ENCODE results near the gene LARP4B. TPM values are rescaled to one million over a fixed set of nuclear protein-coding genes. Genes with fewer than 3 reads are reported as not detected.

LARP4B gene
- total and polyA plus RNA-seq, 7 donors: 16.6 to 88.3 (median 66.6) TPM

GRCh38 chr10:844552-844951, 87.0 kb downstream of the LARP4B start:
- ATAC-seq: no peak
- H3K27ac ChIP-seq: no peak overlapping the region
- H3K9me3 ChIP-seq: no peaks in the 10 kb centered on the region
- TF ChIP-seq CTCF (IDR thresholded peaks at IDR 0.05): no peak
- H3K4me1 ChIP-seq: no peaks in the 10 kb centered on the region
- H3K27me3 ChIP-seq (ENCODE audit: insufficient read depth in 3 of 3, low read length in 2 of 3): no peaks in the 10 kb centered on the region
- intact Hi-C loops (cut with DNase I): no loop called here
- H3K4me3 ChIP-seq: no peak overlapping the region
- DNase-seq: peak in 1 of 2 donors; percentile 44
- WGBS, 3 donors: 73 to 76% (median 74%) methylated on average over 8 of the region's 8 CpGs
- H3K36me3 ChIP-seq (ENCODE audit: insufficient read depth in 1 of 2, low read depth in 1 of 2): peaks cover 0 to 54% of the 10 kb centered on the region in 2 donors

DNA sequence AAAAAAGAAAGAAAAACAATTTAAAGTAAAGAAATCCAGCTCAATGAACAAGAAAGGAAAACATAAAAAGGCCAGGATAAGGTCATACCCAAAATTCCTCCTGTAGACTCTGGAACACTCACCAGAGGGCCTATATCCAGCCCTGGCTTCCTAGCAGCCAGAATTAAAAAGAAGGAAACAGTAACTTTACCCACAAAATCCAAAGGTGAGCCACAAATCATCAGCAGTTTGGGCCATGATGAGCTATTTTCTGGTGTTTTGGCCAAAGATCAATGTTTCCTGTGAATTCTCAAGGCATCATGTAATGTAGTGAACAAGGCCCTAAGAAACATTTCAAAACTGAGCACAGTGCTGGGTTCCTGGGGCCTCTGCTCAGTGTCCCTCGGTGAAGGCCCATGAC, 87.8 kb downstream of the LARP4B start:
- Histone ChIP-seq H3K36me3 (ENCODE audit: insufficient read depth in 1 of 2, low read depth in 1 of 2) (peaks cover 0 to 62% of the 10 kb centered on the region in 2 donors), H3K4me1 (no peaks in the 10 kb centered on the region), H3K9me3 (no peaks in the 10 kb centered on the region), H3K27ac (no peak overlapping the region), H3K4me3 (no peak overlapping the region), H3K27me3 (ENCODE audit: insufficient read depth in 3 of 3, low read length in 2 of 3) (no peaks in the 10 kb centered on the region)
- DNase-seq: no peak
- WGBS, 3 donors: 98 to 100% (median 100%) methylated on average over 1 of the region's 1 CpG
- intact Hi-C loops (cut with DNase I): no loop called here
- no peak for ATAC-seq
- no peak for TF ChIP-seq CTCF (IDR thresholded peaks at IDR 0.05)

DNA sequence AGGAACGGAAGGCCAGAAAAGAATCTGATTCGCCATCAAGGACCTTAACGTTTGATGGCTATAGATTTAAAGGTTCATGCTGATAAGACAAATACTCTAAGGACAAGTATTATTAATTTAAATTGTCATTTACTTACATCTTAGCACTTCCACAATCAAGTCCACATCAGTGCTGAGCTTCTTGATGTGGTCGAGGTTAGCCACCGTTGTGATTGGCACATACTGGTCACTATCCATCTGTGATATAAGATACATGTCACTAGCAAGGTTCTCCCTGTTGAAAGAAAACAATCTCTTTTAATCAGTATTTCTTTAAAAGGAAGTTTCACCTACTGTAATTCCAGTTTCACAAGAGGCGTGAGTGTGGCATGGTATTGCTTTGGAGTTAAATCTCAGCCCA, 88.7 kb downstream of the LARP4B start:
- Histone ChIP-seq H3K4me3 (no peak overlapping the region), H3K27ac (no peak overlapping the region), H3K4me1 (no peaks in the 10 kb centered on the region), H3K9me3 (no peaks in the 10 kb centered on the region), H3K27me3 (ENCODE audit: insufficient read depth in 3 of 3, low read length in 2 of 3) (no peaks in the 10 kb centered on the region), H3K36me3 (ENCODE audit: insufficient read depth in 1 of 2, low read depth in 1 of 2) (peaks cover 0 to 65% of the 10 kb centered on the region in 2 donors)
- DNase-seq: no peak
- no peak for ATAC-seq
- intact Hi-C loops (cut with DNase I): no loop called here
- WGBS, 3 donors: 91 to 95% (median 93%) methylated on average over 6 of the region's 6 CpGs
- TF ChIP-seq CTCF (IDR thresholded peaks at IDR 0.05): no peak

DNA sequence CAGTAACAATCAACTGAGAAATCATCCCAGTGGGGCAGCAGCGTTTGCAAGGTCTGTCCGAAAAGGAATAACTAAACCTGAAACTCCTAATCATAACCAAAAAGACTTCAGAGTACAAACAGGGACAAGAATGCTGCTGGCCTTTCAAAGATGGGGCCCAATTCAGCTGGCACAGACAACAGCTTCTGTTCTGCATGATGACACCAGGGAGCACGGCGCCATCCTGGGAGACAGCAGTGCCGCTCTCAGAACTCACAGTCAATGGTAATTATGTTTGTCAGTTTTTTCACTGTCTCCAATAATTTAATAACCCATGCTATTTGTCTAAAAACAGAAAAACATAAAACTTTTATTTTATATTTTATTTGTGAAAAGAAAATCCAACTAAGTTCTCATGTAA, 90.0 kb downstream of the LARP4B start:
- Histone ChIP-seq H3K4me1 (no peaks in the 10 kb centered on the region), H3K27ac (no peak overlapping the region), H3K36me3 (ENCODE audit: insufficient read depth in 1 of 2, low read depth in 1 of 2) (peaks cover 0 to 72% of the 10 kb centered on the region in 2 donors), H3K4me3 (no peak overlapping the region), H3K9me3 (no peaks in the 10 kb centered on the region), H3K27me3 (ENCODE audit: insufficient read depth in 3 of 3, low read length in 2 of 3) (no peaks in the 10 kb centered on the region)
- ATAC-seq (no peak), DNase-seq (no peak)
- 95 to 98% (median 97%) methylated on average over 5 of the region's 5 CpGs for WGBS, 3 donors
- intact Hi-C loops (cut with DNase I): no loop called here
- no peak for TF ChIP-seq CTCF (IDR thresholded peaks at IDR 0.05)

DNA sequence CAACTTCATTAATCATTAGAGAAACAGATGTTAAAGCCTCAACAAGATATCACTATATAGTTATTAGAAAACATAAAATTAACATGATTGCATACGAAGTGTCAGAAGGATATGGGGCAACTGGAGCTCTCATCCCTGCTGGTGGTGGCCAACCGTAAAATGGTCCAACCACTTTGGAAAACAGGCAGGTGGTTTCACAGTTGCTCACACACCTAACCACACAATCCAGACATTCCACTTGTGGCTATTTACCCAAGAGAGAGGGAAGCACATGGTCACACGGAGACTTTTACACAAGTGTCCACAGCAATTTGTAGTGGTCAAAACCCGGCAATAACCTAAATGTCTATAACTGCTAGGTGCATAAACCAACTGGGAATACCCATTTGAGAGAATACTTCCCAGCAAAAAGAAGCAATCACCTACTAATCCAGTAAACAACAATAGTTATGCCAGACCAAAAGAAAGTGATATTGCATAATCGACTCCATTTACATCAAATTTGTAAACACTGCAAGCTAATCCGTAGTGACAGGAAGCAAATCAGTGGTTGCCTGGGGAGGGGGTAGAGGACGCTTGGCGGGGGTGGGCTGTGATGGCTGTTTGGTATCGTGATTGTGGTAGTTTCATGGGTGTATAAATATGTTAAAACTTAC, 91.8 kb downstream of the LARP4B start:
- Histone ChIP-seq H3K27ac (no peak overlapping the region), H3K4me1 (no peaks in the 10 kb centered on the region), H3K4me3 (no peak overlapping the region), H3K9me3 (no peaks in the 10 kb centered on the region), H3K36me3 (ENCODE audit: insufficient read depth in 1 of 2, low read depth in 1 of 2) (peaks cover 0 to 86% of the 10 kb centered on the region in 2 donors), H3K27me3 (ENCODE audit: insufficient read depth in 3 of 3, low read length in 2 of 3) (no peaks in the 10 kb centered on the region)
- no peak for DNase-seq
- WGBS, 3 donors: 93 to 96% (median 95%) methylated on average over 9 of the region's 9 CpGs
- TF ChIP-seq CTCF (IDR thresholded peaks at IDR 0.05): no peak
- intact Hi-C loops (cut with DNase I): no loop called here
- ATAC-seq: no peak
